CD4-positive, alpha-beta T cell treated with Interferon gamma for 1 hour (primary cell): ENCODE data around the gene PIP4K2A.
A peak's percentile ranks its signal among the peaks of the same experiment; 100 is the strongest.

Experiments
- DNase-seq: peaks from one replicate; pipeline ENCODE4 v3.0.0-alpha.2; 2020

The PIP4K2A gene

GRCh38 chr10:22583683-22584082 is 130.7 kb downstream of the PIP4K2A start:
- DNase-seq: no peak

GRCh38 chr10:22581461-22581860 is 132.9 kb downstream of the PIP4K2A start:
- no peak for DNase-seq

GRCh38 chr10:22580711-22581110 is 133.7 kb downstream of the PIP4K2A start:
- DNase-seq: no peak

GRCh38 chr10:22579826-22580225 is 134.6 kb downstream of the PIP4K2A start:
- no peak for DNase-seq

- DNase-seq: peak; percentile 8
Observed at GRCh38 chr10:22573820-22574569, 140.4 kb downstream of the PIP4K2A start.

- DNase-seq: no peak
Observed at GRCh38 chr10:22570733-22571430, 143.5 kb downstream of the PIP4K2A start.

- DNase-seq: no peak
Observed at GRCh38 chr10:22570234-22570633, 144.1 kb downstream of the PIP4K2A start.

GRCh38 chr10:22568928-22569327 is 145.4 kb downstream of the PIP4K2A start:
- DNase-seq: no peak

- DNase-seq: no peak
Observed at GRCh38 chr10:22564060-22564459, 150.3 kb downstream of the PIP4K2A start.

- DNase-seq: no peak
Observed at GRCh38 chr10:22561909-22562308, 152.5 kb downstream of the PIP4K2A start.

GRCh38 chr10:22560913-22561239 is 153.5 kb downstream of the PIP4K2A start:
- DNase-seq: no peak

GRCh38 chr10:22560096-22560912 is 154.1 kb downstream of the PIP4K2A start:
- DNase-seq: no peak

GRCh38 chr10:22557321-22557720 is 157.1 kb downstream of the PIP4K2A start:
- DNase-seq: no peak

GRCh38 chr10:22556774-22557173 is 157.6 kb downstream of the PIP4K2A start:
- no peak for DNase-seq

- DNase-seq: no peak
Observed at GRCh38 chr10:22554461-22555182, 159.8 kb downstream of the PIP4K2A start.

- no peak for DNase-seq
Observed at GRCh38 chr10:22553452-22553995, 160.9 kb downstream of the PIP4K2A start.

- no peak for DNase-seq
Observed at GRCh38 chr10:22552888-22553378, 161.4 kb downstream of the PIP4K2A start.

- DNase-seq: no peak
Observed at GRCh38 chr10:22551681-22552365, 162.6 kb downstream of the PIP4K2A start.

- peak; percentile 57 for DNase-seq
Observed at GRCh38 chr10:22550732-22551131, 163.6 kb downstream of the PIP4K2A start.

- DNase-seq: no peak
Observed at GRCh38 chr10:22548344-22548743, 166.0 kb downstream of the PIP4K2A start.

GRCh38 chr10:22545643-22546042 is 168.7 kb downstream of the PIP4K2A start:
- DNase-seq: no peak
